Ishikawa (cell line): ENCODE results near the gene COL23A1.

Experiments
- CEBPB ChIP-seq: IDR thresholded peaks from 2 replicates; pipeline ENCODE4 v1.6.1; 2012
- CREB1 ChIP-seq: IDR thresholded peaks from 2 replicates; pipeline ENCODE4 v1.6.1; 2012; ENCODE audit warnings: low read depth
- EGR1 ChIP-seq: IDR thresholded peaks from 2 replicates; pipeline ENCODE4 v1.6.1; 2012
- EP300 ChIP-seq: IDR thresholded peaks from 2 replicates; pipeline ENCODE4 v1.6.1; 2012; ENCODE audit warnings: borderline replicate concordance
- FOXM1 ChIP-seq: IDR thresholded peaks from 2 replicates; pipeline ENCODE4 v1.6.1; 2012; ENCODE audit warnings: low read depth, borderline replicate concordance
- NFIC ChIP-seq: IDR thresholded peaks from 2 replicates; pipeline ENCODE4 v1.6.1; 2012
- RAD21 ChIP-seq: IDR thresholded peaks from 2 replicates; pipeline ENCODE4 v1.6.1; 2012; ENCODE audit warnings: low read depth
- TAF1 ChIP-seq: IDR thresholded peaks from 2 replicates; pipeline ENCODE4 v1.6.1; 2012; ENCODE audit warnings: low read depth, mild to moderate bottlenecking
- TCF12 ChIP-seq: IDR thresholded peaks from 2 replicates; pipeline ENCODE4 v1.6.1; 2012; ENCODE audit warnings: low read depth
- TEAD4 ChIP-seq: IDR thresholded peaks from 2 replicates; pipeline ENCODE4 v1.6.1; 2012
- YY1 ChIP-seq: IDR thresholded peaks from 2 replicates; pipeline ENCODE4 v1.6.1; 2012; ENCODE audit warnings: low read depth
- ZBTB7A ChIP-seq: IDR thresholded peaks from 2 replicates; pipeline ENCODE4 v1.6.1; 2012; ENCODE audit warnings: low read depth
- TF ChIP-seq, protein P1 (sequence below): IDR thresholded peaks from 2 replicates; pipeline ENCODE4 v1.6.1; 2012; ENCODE audit warnings: low read depth, mild to moderate bottlenecking
- TF ChIP-seq, protein P2 (sequence below): IDR thresholded peaks from 2 replicates; pipeline ENCODE4 v1.6.1; 2012
- TF ChIP-seq, protein P3 (sequence below): IDR thresholded peaks from 2 replicates; pipeline ENCODE4 v1.6.1; 2012

COL23A1 gene

DNA sequence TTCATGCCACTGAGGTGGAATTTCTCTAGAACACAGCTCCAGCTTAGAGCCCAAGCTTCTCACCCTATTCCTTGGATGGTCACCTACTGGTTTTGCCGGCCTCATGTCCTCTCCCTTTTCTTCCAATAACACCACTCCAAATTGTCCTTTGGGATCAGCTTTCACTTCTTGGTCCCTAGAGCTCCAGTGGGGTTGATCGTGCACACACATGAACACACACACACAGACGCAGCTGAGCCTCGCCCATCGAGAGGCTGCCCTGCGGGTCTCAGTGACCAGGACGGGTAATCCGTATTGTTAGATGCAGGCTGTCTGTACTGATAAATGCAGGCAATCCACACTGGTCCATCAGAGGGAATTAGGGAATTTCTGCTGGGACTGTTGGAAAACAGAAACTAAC, 6.9 kb downstream of the COL23A1 start:
- TF ChIP-seq, protein P1, sequence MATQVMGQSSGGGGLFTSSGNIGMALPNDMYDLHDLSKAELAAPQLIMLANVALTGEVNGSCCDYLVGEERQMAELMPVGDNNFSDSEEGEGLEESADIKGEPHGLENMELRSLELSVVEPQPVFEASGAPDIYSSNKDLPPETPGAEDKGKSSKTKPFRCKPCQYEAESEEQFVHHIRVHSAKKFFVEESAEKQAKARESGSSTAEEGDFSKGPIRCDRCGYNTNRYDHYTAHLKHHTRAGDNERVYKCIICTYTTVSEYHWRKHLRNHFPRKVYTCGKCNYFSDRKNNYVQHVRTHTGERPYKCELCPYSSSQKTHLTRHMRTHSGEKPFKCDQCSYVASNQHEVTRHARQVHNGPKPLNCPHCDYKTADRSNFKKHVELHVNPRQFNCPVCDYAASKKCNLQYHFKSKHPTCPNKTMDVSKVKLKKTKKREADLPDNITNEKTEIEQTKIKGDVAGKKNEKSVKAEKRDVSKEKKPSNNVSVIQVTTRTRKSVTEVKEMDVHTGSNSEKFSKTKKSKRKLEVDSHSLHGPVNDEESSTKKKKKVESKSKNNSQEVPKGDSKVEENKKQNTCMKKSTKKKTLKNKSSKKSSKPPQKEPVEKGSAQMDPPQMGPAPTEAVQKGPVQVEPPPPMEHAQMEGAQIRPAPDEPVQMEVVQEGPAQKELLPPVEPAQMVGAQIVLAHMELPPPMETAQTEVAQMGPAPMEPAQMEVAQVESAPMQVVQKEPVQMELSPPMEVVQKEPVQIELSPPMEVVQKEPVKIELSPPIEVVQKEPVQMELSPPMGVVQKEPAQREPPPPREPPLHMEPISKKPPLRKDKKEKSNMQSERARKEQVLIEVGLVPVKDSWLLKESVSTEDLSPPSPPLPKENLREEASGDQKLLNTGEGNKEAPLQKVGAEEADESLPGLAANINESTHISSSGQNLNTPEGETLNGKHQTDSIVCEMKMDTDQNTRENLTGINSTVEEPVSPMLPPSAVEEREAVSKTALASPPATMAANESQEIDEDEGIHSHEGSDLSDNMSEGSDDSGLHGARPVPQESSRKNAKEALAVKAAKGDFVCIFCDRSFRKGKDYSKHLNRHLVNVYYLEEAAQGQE, result no peak
- no peak for TF ChIP-seq ZBTB7A
- no peak for TF ChIP-seq CREB1
- no peak for TF ChIP-seq TEAD4
- TF ChIP-seq FOXM1, result no peak
- TF ChIP-seq, protein P2, sequence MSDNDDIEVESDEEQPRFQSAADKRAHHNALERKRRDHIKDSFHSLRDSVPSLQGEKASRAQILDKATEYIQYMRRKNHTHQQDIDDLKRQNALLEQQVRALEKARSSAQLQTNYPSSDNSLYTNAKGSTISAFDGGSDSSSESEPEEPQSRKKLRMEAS, result no peak
- no peak for TF ChIP-seq RAD21
- TF ChIP-seq YY1, result no peak
- no peak for TF ChIP-seq TAF1
- no peak for TF ChIP-seq EGR1
- TF ChIP-seq EP300, result no peak
- no peak for TF ChIP-seq NFIC
- no peak for TF ChIP-seq CEBPB
- TF ChIP-seq, protein P3, sequence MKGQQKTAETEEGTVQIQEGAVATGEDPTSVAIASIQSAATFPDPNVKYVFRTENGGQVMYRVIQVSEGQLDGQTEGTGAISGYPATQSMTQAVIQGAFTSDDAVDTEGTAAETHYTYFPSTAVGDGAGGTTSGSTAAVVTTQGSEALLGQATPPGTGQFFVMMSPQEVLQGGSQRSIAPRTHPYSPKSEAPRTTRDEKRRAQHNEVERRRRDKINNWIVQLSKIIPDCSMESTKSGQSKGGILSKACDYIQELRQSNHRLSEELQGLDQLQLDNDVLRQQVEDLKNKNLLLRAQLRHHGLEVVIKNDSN, result no peak
- TF ChIP-seq TCF12, result no peak

DNA sequence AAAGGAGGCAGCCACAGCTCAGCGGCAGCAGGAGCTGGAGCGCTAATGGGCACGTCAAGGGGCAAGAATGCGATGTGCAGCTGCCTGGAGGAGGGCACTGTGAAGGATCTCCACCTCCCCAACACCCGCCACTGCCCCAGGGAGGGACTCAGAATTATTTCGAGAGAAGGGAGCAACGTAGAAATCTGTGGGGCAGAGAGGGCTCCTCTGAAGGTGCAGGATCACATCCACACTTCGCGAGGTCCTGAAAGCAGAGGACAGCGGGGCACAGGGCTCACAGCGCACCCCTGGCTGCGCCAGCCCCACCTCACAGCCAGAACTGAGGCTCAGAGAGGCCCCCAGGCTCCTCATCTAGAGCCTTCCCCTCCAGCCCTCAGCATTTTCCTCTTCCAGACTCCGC, 7.9 kb downstream of the COL23A1 start:
- TF ChIP-seq YY1 (no peak), EP300 (no peak), ZBTB7A (no peak), RAD21 (no peak), TAF1 (no peak), NFIC (no peak), TCF12 (no peak), FOXM1 (no peak), EGR1 (no peak), CREB1 (no peak)
- TF ChIP-seq, protein P2, result no peak
- TF ChIP-seq, protein P1, result no peak
- TF ChIP-seq, protein P3, result no peak

DNA sequence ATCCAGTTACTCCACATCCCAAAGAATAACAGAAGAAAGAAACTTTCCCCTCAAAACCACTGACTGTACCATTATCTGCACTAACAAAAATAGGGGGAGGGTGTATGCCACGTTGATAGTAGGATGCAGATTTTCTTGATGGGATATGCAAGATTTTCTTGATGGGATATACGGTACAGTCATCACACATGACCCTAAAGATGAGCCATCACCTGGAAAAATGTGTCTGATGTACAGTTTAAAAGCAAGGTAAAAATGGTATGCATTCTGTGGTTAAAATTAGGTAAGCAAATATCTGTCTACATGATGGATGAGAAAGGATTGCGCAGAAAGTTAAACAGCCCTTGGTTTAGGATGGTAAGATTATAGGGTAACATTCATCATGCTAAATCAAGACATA, 8.6 kb downstream of the COL23A1 start:
- no peak for TF ChIP-seq CREB1
- no peak for TF ChIP-seq FOXM1
- no peak for TF ChIP-seq ZBTB7A
- no peak for TF ChIP-seq EP300
- TF ChIP-seq YY1, result no peak
- no peak for TF ChIP-seq TCF12
- TF ChIP-seq CEBPB, result no peak
- TF ChIP-seq, protein P1, result no peak
- no peak for TF ChIP-seq TEAD4
- TF ChIP-seq TAF1, result no peak
- no peak for TF ChIP-seq NFIC
- no peak for TF ChIP-seq RAD21
- TF ChIP-seq, protein P3, result no peak
- TF ChIP-seq, protein P2, result no peak
- TF ChIP-seq EGR1, result no peak
